ENCODE measurements around the gene CEP83. TPM values are rescaled to one million over a fixed set of nuclear protein-coding genes. Genes with fewer than 3 reads are reported as not detected.

The CEP83 gene, protein sequence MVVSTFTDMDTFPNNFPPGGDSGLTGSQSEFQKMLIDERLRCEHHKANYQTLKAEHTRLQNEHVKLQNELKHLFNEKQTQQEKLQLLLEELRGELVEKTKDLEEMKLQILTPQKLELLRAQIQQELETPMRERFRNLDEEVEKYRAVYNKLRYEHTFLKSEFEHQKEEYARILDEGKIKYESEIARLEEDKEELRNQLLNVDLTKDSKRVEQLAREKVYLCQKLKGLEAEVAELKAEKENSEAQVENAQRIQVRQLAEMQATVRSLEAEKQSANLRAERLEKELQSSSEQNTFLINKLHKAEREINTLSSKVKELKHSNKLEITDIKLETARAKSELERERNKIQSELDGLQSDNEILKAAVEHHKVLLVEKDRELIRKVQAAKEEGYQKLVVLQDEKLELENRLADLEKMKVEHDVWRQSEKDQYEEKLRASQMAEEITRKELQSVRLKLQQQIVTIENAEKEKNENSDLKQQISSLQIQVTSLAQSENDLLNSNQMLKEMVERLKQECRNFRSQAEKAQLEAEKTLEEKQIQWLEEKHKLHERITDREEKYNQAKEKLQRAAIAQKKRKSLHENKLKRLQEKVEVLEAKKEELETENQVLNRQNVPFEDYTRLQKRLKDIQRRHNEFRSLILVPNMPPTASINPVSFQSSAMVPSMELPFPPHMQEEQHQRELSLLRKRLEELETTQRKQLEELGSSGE
- 10 to 100 TPM; 13.3 to 30.0 (median 23.3) TPM for total RNA-seq

DNA sequence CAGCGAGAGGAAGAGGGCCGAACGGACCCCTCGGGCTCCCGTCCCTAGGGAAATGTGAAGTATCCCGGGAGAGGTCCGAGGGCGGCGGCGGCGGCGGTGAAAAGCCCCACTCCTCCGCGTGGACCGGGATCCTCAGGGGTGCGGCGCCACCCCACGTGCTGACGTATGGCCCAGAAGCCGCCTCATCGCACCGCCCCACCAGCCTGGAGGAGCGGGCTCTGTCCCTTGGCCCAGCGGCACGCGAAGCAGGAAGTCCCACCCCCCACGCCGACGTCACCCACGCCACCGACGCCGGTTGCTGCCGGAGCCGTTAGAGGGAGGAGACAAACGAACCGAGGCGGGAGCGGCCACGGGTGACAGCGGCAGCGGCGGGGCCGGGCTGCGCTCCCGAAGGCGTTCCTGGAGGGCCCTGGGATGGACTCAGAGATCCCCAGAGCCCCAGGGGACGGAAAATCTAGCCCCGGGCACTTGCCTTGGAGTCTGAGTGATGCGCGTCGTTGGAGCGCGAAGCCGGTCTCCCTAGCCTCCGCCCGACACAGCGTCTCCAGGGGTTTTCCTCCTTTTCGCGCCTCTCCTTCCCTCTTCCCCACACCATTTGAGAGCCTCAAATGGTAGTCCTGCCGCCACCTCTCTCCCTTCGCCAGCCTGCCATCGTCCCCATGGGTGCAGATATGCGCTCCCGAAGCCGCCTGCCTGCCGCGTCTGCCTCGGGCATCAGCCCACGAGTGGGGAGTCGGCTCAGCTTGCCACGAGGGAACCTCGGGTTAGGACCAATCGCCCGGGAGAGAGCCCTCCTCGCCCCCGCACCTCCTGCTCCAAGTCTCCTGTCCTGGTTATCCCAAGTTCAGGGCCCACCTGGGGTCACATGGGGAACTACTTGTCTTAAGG is at the start of gene CEP83:
Gene CEP83, minus strand, starts transcription at position 140 of the 888 bp plus-strand sequence. CDS start 47,377 bp downstream, outside the sequence.
- Histone ChIP-seq H3K36me3 (no peaks in the 10 kb centered on the region), H3K9me3 (no peaks in the 10 kb centered on the region), H3K4me3 (peak within 1 kb of the TSS; percentile 77 to 86 (median 85)), H3K4me1 (no peaks in the 10 kb centered on the region), H3K27ac (peak within 1 kb of the TSS; percentile 89 to 96), H3K27me3 (no peaks in the 10 kb centered on the region)
- intact Hi-C loops (cut with DNase I; ENCODE audit: low total_unique reads): no loop called here
- TF ChIP-seq, protein P1, sequence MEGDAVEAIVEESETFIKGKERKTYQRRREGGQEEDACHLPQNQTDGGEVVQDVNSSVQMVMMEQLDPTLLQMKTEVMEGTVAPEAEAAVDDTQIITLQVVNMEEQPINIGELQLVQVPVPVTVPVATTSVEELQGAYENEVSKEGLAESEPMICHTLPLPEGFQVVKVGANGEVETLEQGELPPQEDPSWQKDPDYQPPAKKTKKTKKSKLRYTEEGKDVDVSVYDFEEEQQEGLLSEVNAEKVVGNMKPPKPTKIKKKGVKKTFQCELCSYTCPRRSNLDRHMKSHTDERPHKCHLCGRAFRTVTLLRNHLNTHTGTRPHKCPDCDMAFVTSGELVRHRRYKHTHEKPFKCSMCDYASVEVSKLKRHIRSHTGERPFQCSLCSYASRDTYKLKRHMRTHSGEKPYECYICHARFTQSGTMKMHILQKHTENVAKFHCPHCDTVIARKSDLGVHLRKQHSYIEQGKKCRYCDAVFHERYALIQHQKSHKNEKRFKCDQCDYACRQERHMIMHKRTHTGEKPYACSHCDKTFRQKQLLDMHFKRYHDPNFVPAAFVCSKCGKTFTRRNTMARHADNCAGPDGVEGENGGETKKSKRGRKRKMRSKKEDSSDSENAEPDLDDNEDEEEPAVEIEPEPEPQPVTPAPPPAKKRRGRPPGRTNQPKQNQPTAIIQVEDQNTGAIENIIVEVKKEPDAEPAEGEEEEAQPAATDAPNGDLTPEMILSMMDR (IDR thresholded peaks at IDR 0.05): no peak
- TF ChIP-seq POLR2A (IDR thresholded peaks at IDR 0.05) (peak; percentile 47), POLR2AphosphoS5 (IDR thresholded peaks at IDR 0.05) (peak; percentile 59 to 81 (median 64))
- peak; percentile 90 to 95 for DNase-seq (ENCODE audit: low spot score in 2 of 2)

DNA sequence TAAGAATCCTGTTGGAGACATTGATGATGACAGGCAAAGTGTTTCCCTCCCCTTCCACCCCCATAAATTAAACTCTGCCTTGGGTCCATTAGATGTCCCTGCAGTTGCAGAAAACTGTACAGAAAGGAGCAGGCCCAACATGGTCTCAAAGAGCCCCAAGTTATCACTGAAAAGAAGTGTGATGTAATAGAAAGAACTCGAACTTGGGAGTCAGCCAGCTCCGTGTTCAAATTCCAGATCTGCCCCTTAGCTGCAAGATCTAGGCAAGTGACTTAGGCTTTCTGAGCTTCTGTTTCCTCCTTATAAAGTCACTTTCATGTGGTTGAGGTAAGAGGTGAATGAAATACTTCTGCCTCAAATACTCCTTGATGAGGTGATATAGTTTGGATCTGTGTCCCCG is 49.6 kb upstream of the CEP83 start:
- H3K36me3 ChIP-seq: no peaks in the 10 kb centered on the region
- no peak for DNase-seq (ENCODE audit: low spot score in 2 of 2)
- intact Hi-C loops (cut with DNase I; ENCODE audit: low total_unique reads): no loop called here
- no peak overlapping the region for H3K4me3 ChIP-seq
- no peak for TF ChIP-seq POLR2A (IDR thresholded peaks at IDR 0.05)
- TF ChIP-seq, protein P1 (IDR thresholded peaks at IDR 0.05): no peak
- no peak for TF ChIP-seq POLR2AphosphoS5 (IDR thresholded peaks at IDR 0.05)
- H3K27me3 ChIP-seq: no peaks in the 10 kb centered on the region
- H3K4me1 ChIP-seq: no peaks in the 10 kb centered on the region
- H3K9me3 ChIP-seq: no peaks in the 10 kb centered on the region
- H3K27ac ChIP-seq: no peak overlapping the region

DNA sequence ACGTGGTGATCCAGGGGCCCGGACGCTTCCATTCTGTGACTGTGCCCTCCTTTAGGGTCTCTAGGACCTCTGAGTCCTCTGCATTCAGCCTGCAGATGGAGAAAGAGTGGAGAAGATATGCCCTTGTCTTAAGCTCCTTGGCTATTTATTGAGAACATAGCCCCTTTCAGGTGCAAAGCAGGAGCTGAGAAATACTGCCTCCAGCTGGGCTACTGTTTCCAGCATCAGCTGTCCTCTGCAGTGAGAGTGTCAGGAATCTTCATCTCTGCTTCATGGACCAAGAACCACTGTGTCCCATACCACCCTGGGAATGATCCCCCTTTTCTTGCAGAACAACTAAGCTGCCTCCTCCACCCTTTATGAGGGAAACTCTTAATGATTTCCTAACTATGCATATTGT is 47.8 kb upstream of the CEP83 start:
- Histone ChIP-seq H3K4me3 (no peak overlapping the region), H3K4me1 (no peaks in the 10 kb centered on the region), H3K27me3 (no peaks in the 10 kb centered on the region), H3K27ac (no peak overlapping the region), H3K9me3 (peaks cover 5 to 6% of the 10 kb centered on the region in 2 donors), H3K36me3 (no peaks in the 10 kb centered on the region)
- no peak for TF ChIP-seq POLR2AphosphoS5 (IDR thresholded peaks at IDR 0.05)
- TF ChIP-seq POLR2A (IDR thresholded peaks at IDR 0.05): no peak
- TF ChIP-seq, protein P1 (IDR thresholded peaks at IDR 0.05): no peak
- DNase-seq (ENCODE audit: low spot score in 2 of 2): no peak
- intact Hi-C loops (cut with DNase I; ENCODE audit: low total_unique reads): no loop called here

DNA sequence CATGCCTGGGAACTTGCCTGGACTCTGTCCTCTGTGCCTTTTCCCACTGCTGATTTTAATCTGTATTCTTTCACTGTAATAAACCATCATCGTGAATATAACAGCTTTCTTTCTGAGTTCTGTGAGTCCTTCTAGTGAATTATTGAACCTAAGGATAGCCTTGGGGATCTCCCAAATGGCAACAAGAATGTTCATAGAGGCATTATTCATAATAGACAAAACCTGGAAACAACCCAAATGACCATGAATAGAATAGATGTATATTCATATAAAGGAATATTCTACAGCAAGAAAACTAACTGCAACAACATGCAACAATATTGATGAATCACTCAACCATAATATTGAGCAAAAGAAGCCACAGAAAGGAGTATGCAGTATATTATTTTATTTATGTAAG is 44.7 kb upstream of the CEP83 start:
- Histone ChIP-seq H3K4me3 (no peak overlapping the region), H3K4me1 (no peaks in the 10 kb centered on the region), H3K27me3 (no peaks in the 10 kb centered on the region), H3K9me3 (peaks cover 7 to 13% of the 10 kb centered on the region in 2 donors), H3K36me3 (no peaks in the 10 kb centered on the region), H3K27ac (no peak overlapping the region)
- no peak for DNase-seq (ENCODE audit: low spot score in 2 of 2)
- intact Hi-C loops (cut with DNase I; ENCODE audit: low total_unique reads): no loop called here
- no peak for TF ChIP-seq POLR2AphosphoS5 (IDR thresholded peaks at IDR 0.05)
- TF ChIP-seq, protein P1 (IDR thresholded peaks at IDR 0.05): no peak
- no peak for TF ChIP-seq POLR2A (IDR thresholded peaks at IDR 0.05)
